MCF 10A (cell line): ENCODE results near the gene KIF9. TPM values are rescaled to one million over a fixed set of nuclear protein-coding genes. Genes with fewer than 3 reads are reported as not detected.

Source experiments
- BruUV-seq: library from RNA; stranded (reverse); fragments of 400-500 nt; replicated peaks from 2 replicates; lab custom pipeline; 2021; lab: Mats Ljungman, UMichigan
- CTCF ChIA-PET: fragments of 300-600 bp; sonication (Branson Sonifier 250); formaldehyde crosslinking; extraction: SDS; loops from one replicate; lab custom pipeline; 2021; ENCODE audit warnings: antibody characterized with exemption, inconsistent platforms; lab: Yijun Ruan, JAX
- POLR2A ChIA-PET: fragments of 300-600, 350-650 bp; sonication (Branson Sonifier 250); formaldehyde crosslinking; extraction: SDS; loops from one replicate; lab custom pipeline; 2020; ENCODE audit warnings: antibody characterized with exemption, inconsistent platforms; lab: Yijun Ruan, JAX
- DNase-seq: peaks from one replicate; pipeline ENCODE4 v3.0.0-alpha.2; 2018; ENCODE audit not compliant: unreplicated experiment
- H3K27ac Mint-ChIP-seq: one replicate; pipeline ENCODE4 v1.8.0; 2022; ENCODE audit warnings: mild to moderate bottlenecking, low read depth, mixed read lengths; ENCODE audit not compliant: unreplicated experiment
- H3K27me3 Mint-ChIP-seq: one replicate; pipeline ENCODE4 v1.8.0; 2022; ENCODE audit warnings: mixed read lengths; ENCODE audit not compliant: insufficient read depth, unreplicated experiment
- H3K36me3 Mint-ChIP-seq: one replicate; pipeline ENCODE4 v1.8.0; 2022; ENCODE audit warnings: mild to moderate bottlenecking, moderate library complexity, mixed read lengths; ENCODE audit not compliant: insufficient read depth, unreplicated experiment
- H3K4me1 Mint-ChIP-seq: one replicate; pipeline ENCODE4 v1.8.0; 2022; ENCODE audit warnings: mixed read lengths; ENCODE audit not compliant: insufficient read depth, unreplicated experiment
- H3K4me3 Mint-ChIP-seq: one replicate; pipeline ENCODE4 v1.8.0; 2022; ENCODE audit warnings: mild to moderate bottlenecking, moderate library complexity, mixed read lengths; ENCODE audit not compliant: unreplicated experiment
- H3K9me3 Mint-ChIP-seq: one replicate; pipeline ENCODE4 v1.8.0; 2022; ENCODE audit warnings: mixed read lengths; ENCODE audit not compliant: unreplicated experiment
- CTCF ChIP-seq: fragments of 200-600 bp; IDR thresholded peaks from one replicate; pipeline ENCODE4 v1.8.0; 2022; ENCODE audit warnings: antibody characterized with exemption, mild to moderate bottlenecking; ENCODE audit not compliant: unreplicated experiment
- intact Hi-C: fragments of 100-400 bp; cut with micrococcal nuclease; formaldehyde crosslinking; loops from 2 replicates; pipeline ENCODE4 v1.14.1; 2022
- total RNA-seq: library from RNA; stranded (reverse); gene quantifications from 2 replicates; pipeline ENCODE4 v1.2.3, GENCODE V29; 2022

The KIF9 gene
- total RNA-seq, 1 experiment from 2014 or later = 9.5 TPM

- Mint-ChIP-seq H3K36me3 (peaks cover 10% of the 10 kb centered on the region), H3K27me3 (no peaks in the 10 kb centered on the region), H3K9me3 (no peaks in the 10 kb centered on the region), H3K4me3 (no peak overlapping the region), H3K4me1 (no peaks in the 10 kb centered on the region), H3K27ac (no peak overlapping the region)
- BruUV-seq = no TSS peak
- TF ChIP-seq CTCF = no peak
- intact Hi-C loops = no loop called here
- POLR2A ChIA-PET = interaction anchor here (1.0 to 1.7 kb wide), 2 partner anchors 17 to 30 kb away, joined by 3 read pairs; no protein-coding TSS in a partner anchor
- no peak for DNase-seq
- CTCF ChIA-PET = no interaction called here
Measured at GRCh38 chr3:47296562-47297302, 14.1 kb upstream of the KIF9 start.

- no peak for DNase-seq
- intact Hi-C loops = no loop called here
- no peak for TF ChIP-seq CTCF
- no peaks in the 10 kb centered on the region for H3K4me1 Mint-ChIP-seq
- H3K4me3 Mint-ChIP-seq = no peak overlapping the region
- no peaks in the 10 kb centered on the region for H3K27me3 Mint-ChIP-seq
- BruUV-seq = no TSS peak
- no peaks in the 10 kb centered on the region for H3K9me3 Mint-ChIP-seq
- POLR2A ChIA-PET = no interaction called here
- CTCF ChIA-PET = no interaction called here
- no peak overlapping the region for H3K27ac Mint-ChIP-seq
- peaks cover 10% of the 10 kb centered on the region for H3K36me3 Mint-ChIP-seq
Measured at GRCh38 chr3:47295976-47296375, 13.4 kb upstream of the KIF9 start.

- ChIA-PET POLR2A (no interaction called here), CTCF (no interaction called here)
- intact Hi-C loops = no loop called here
Measured at GRCh38 chr3:47295322-47295721, 12.7 kb upstream of the KIF9 start.

More at GRCh38 chr3:47295322-47295721, 12.7 kb upstream of the KIF9 start:
- H3K27ac Mint-ChIP-seq = peak overlapping the region; percentile 10
- TF ChIP-seq CTCF = no peak
- no peak overlapping the region for H3K4me3 Mint-ChIP-seq
- H3K36me3 Mint-ChIP-seq = peaks cover 10% of the 10 kb centered on the region
- H3K4me1 Mint-ChIP-seq = no peaks in the 10 kb centered on the region
- DNase-seq = no peak
- no peaks in the 10 kb centered on the region for H3K9me3 Mint-ChIP-seq
- no TSS peak for BruUV-seq
- H3K27me3 Mint-ChIP-seq = no peaks in the 10 kb centered on the region
